ENCODE data around the gene DRD4. TPM values are rescaled to one million over a fixed set of nuclear protein-coding genes. Genes with fewer than 3 reads are reported as not detected.

The DRD4 gene
- total and polyA plus RNA-seq, 9 of the 15 experiments (the other 6 are each of a cell fraction or from before 2014, with no cell fraction given) = 0.04 to 0.95 (median 0.21) TPM; not detected in 5

- TF ChIP-seq, protein P1, sequence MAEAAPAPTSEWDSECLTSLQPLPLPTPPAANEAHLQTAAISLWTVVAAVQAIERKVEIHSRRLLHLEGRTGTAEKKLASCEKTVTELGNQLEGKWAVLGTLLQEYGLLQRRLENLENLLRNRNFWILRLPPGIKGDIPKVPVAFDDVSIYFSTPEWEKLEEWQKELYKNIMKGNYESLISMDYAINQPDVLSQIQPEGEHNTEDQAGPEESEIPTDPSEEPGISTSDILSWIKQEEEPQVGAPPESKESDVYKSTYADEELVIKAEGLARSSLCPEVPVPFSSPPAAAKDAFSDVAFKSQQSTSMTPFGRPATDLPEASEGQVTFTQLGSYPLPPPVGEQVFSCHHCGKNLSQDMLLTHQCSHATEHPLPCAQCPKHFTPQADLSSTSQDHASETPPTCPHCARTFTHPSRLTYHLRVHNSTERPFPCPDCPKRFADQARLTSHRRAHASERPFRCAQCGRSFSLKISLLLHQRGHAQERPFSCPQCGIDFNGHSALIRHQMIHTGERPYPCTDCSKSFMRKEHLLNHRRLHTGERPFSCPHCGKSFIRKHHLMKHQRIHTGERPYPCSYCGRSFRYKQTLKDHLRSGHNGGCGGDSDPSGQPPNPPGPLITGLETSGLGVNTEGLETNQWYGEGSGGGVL (CRISPR knock-in tag; IDR thresholded peaks at IDR 0.05) = no peak
- TF ChIP-seq ZNF311 (CRISPR knock-in tag; IDR thresholded peaks at IDR 0.05) (no peak), RHOXF2B (CRISPR knock-in tag; conservative IDR thresholded peaks at IDR 0.05) (no peak), RUNX1 (IDR thresholded peaks at IDR 0.05; ENCODE audit: low read depth) (no peak), ILF3 (IDR thresholded peaks at IDR 0.05; ENCODE audit: borderline replicate concordance) (no peak), MBD2 (IDR thresholded peaks at IDR 0.05; ENCODE audit: borderline replicate concordance, low read depth) (0 out of 2 replicates have a peak, but pooled peaks have one; percentile 29), FOXJ3 (CRISPR knock-in tag; IDR thresholded peaks at IDR 0.05) (no peak), DEAF1 (CRISPR knock-in tag; IDR thresholded peaks at IDR 0.05) (no peak), CBX1 (IDR thresholded peaks at IDR 0.05; ENCODE audit: low read depth) (peak; percentile 34; the same call in 1 of the 2 replicates), ZBTB26 (CRISPR knock-in tag; IDR thresholded peaks at IDR 0.05) (no peak), STAG1 (CRISPR knock-in tag; IDR thresholded peaks at IDR 0.05; ENCODE audit: borderline replicate concordance) (no peak), ZBTB40 (IDR thresholded peaks at IDR 0.05) (peak; percentile 85), ZBTB40 (CRISPR knock-in tag; IDR thresholded peaks at IDR 0.05) (no peak), TRIM24 (IDR thresholded peaks at IDR 0.05) (no peak)
Measured at GRCh38 chr11:615504-616319, 21.4 kb upstream of the DRD4 start, which contains the start of gene IRF7 (continued).
